Endothelial cell of umbilical vein (primary cell): ENCODE results near the gene TMPRSS6. TPM values are rescaled to one million over a fixed set of nuclear protein-coding genes. Genes with fewer than 3 reads are reported as not detected.

Experiments used
- BruUV-seq: library from RNA; stranded (reverse); fragments of 400-500 nt; replicated peaks from 2 replicates; lab custom pipeline; 2021; lab: Mats Ljungman, UMichigan
- CTCF ChIA-PET: fragments of 300-600, 350-600 bp; sonication (Branson Sonifier 250); formaldehyde crosslinking; loops from one replicate; lab custom pipeline; 2021; ENCODE audit warnings: antibody characterized with exemption, inconsistent platforms; lab: Charles Lee
- POLR2A ChIA-PET: fragments of 300-600, 350-600 bp; sonication (Branson Sonifier 250); formaldehyde crosslinking; loops from one replicate; lab custom pipeline; 2021; ENCODE audit warnings: antibody characterized with exemption, inconsistent platforms; lab: Charles Lee
- DNase-seq: peaks from one replicate; pipeline ENCODE4 v3.0.0-alpha.2; 2011; ENCODE audit warnings: low read depth, low spot score
- FAIRE-seq: peaks from 2 replicates; lab custom pipeline; 2011; peaks lifted over from hg19 to GRCh38; lab: Jason Lieb, UNC
- H2AFZ ChIP-seq: 2 replicates; pipeline ENCODE4 v1.6.0; 2012; ENCODE audit warnings: low read depth, low read length, control low read depth, inconsistent platforms
- H3K27ac ChIP-seq: 2 replicates; pipeline ENCODE4 v1.5.1; 2011; ENCODE audit warnings: low read depth, mild to moderate bottlenecking, control low read depth, low read length, moderate library complexity; ENCODE audit not compliant: insufficient read depth
- H3K27me3 ChIP-seq, 2 experiments: 2 replicates each; pipeline versions ENCODE4 v1.6.0 to v1.6.1; 2011; ENCODE audit warnings: low read length in 2 of 2, mixed read lengths in 1 of 2; ENCODE audit not compliant: control insufficient read depth in 2 of 2, insufficient read depth in 2 of 2
- H3K36me3 ChIP-seq, 2 experiments: 2 replicates in 1 of 2; 3 replicates in 1 of 2; pipeline ENCODE4 v1.5.1; 2011; ENCODE audit warnings: low read length in 2 of 2, mild to moderate bottlenecking in 1 of 2, moderate library complexity in 1 of 2; ENCODE audit not compliant: control insufficient read depth in 2 of 2, insufficient read depth in 2 of 2; ENCODE audit errors: extremely low read depth in 1 of 2
- H3K4me1 ChIP-seq: 3 replicates; pipeline ENCODE4 v1.5.1; 2011; ENCODE audit warnings: mild to moderate bottlenecking, low read length; ENCODE audit not compliant: control insufficient read depth, insufficient read depth; ENCODE audit errors: extremely low read depth
- H3K4me2 ChIP-seq: 2 replicates; pipeline ENCODE4 v1.6.1; 2011; ENCODE audit warnings: low read length, control low read depth, mixed read lengths; ENCODE audit not compliant: insufficient read depth
- H3K4me3 ChIP-seq, 3 experiments: fragments of 200-600 bp in 1 of 3; sonication (generic), shearing (Covaris generic) in 1 of 3; replicated peaks in 1 of 3; 2 replicates each; pipeline ENCODE4 v1.5.1; 2011 to 2016; ENCODE audit warnings: control low read depth in 3 of 3, low read length in 3 of 3, mild to moderate bottlenecking in 2 of 3, inconsistent platforms in 1 of 3, low read depth in 1 of 3, moderate library complexity in 1 of 3; ENCODE audit not compliant: insufficient read depth in 1 of 3
- H3K79me2 ChIP-seq: 2 replicates; pipeline ENCODE4 v1.6.0; 2012; ENCODE audit warnings: low read length, inconsistent platforms; ENCODE audit not compliant: control insufficient read depth, insufficient read depth
- H3K9ac ChIP-seq: replicated peaks from 2 replicates; pipeline ENCODE3; 2011; ENCODE audit warnings: low read length, control low read depth; ENCODE audit not compliant: insufficient read depth; ENCODE audit errors: extremely low read depth
- H3K9me1 ChIP-seq: replicated peaks from 3 replicates; pipeline ENCODE4 v1.6.0; 2011; ENCODE audit warnings: mild to moderate bottlenecking, low read length; ENCODE audit not compliant: control insufficient read depth, insufficient read depth; ENCODE audit errors: extremely low read depth
- H3K9me3 ChIP-seq: replicated peaks from 2 replicates; pipeline ENCODE4 v1.5.1; 2012; ENCODE audit warnings: low read length, inconsistent platforms; ENCODE audit not compliant: control insufficient read depth, insufficient read depth
- H4K20me1 ChIP-seq: replicated peaks from 2 replicates; pipeline ENCODE3; 2011; ENCODE audit warnings: mild to moderate bottlenecking, low read length; ENCODE audit not compliant: control insufficient read depth, insufficient read depth; ENCODE audit errors: extremely low read depth
- CTCF ChIP-seq, 2 donors: IDR thresholded peaks; 1 replicate in 1 of 2; 2 replicates in 1 of 2; pipeline ENCODE4 v1.5.1; 2011; ENCODE audit warnings: low read length in 2 of 2, mild to moderate bottlenecking in 2 of 2, moderate library complexity in 2 of 2, control low read depth in 1 of 2, inconsistent platforms in 1 of 2, low read depth in 1 of 2; ENCODE audit not compliant: insufficient read depth in 1 of 2; ENCODE audit errors: extremely low read depth in 1 of 2
- EZH2 ChIP-seq: IDR thresholded peaks from 2 replicates; pipeline ENCODE4 v1.6.1; 2012; ENCODE audit warnings: borderline replicate concordance, low read depth, mild to moderate bottlenecking, moderate library complexity, low read length, inconsistent platforms; ENCODE audit not compliant: severe bottlenecking
- FOS ChIP-seq: IDR thresholded peaks from 2 replicates; pipeline ENCODE4 v1.6.1; 2011; ENCODE audit warnings: mild to moderate bottlenecking, low read length, moderate library complexity, borderline replicate concordance; ENCODE audit not compliant: insufficient read depth
- GATA2 ChIP-seq: IDR thresholded peaks from 2 replicates; pipeline ENCODE4 v1.7.0; 2011; ENCODE audit warnings: low read depth, mild to moderate bottlenecking, moderate library complexity, mixed read lengths, low read length; ENCODE audit not compliant: insufficient read length, insufficient read depth
- JUN ChIP-seq: IDR thresholded peaks from 2 replicates; pipeline ENCODE4 v1.6.1; 2011; ENCODE audit warnings: borderline replicate concordance, low read depth; ENCODE audit not compliant: insufficient read length, insufficient read depth
- MYC ChIP-seq: IDR thresholded peaks from one replicate; pipeline ENCODE4 v1.6.1; 2011; ENCODE audit warnings: mild to moderate bottlenecking, low read depth, low read length
- POLR2A ChIP-seq: IDR thresholded peaks from 2 replicates; pipeline ENCODE4 v1.6.1; 2012; ENCODE audit warnings: low read depth, mild to moderate bottlenecking, control low read depth, low read length
- POLR2AphosphoS5 ChIP-seq: IDR thresholded peaks from 2 replicates; pipeline ENCODE4 v1.6.1; 2012; ENCODE audit warnings: low read depth, mild to moderate bottlenecking, control low read depth, low read length, moderate library complexity; ENCODE audit not compliant: insufficient read depth
- dilution Hi-C: fragments of 300-500 bp; cut with MboI; formaldehyde crosslinking; loops from one replicate; pipeline ENCODE4 v1.15.0; 2019; ENCODE audit warnings: low sequenced_read_pairs; ENCODE audit not compliant: extremely low pct_ligation_motif_present
- intact Hi-C: fragments of 100-400 bp; cut with micrococcal nuclease; formaldehyde crosslinking; loops from one replicate; pipeline ENCODE4 v1.10.0; 2022
- polyA plus RNA-seq, 4 experiments: library from polyadenylated mRNA; depleted of rRNA in 3 of 4; stranded (reverse) in 3 of 4; unstranded in 1 of 4; fragments of >200 nt; gene quantifications; 2 replicates each; pipeline versions ENCODE4 v1.2.1 to v1.2.3, GENCODE V29; 2011 to 2012; ENCODE audit warnings: missing spikeins in 1 of 4
- total RNA-seq: library from RNA; stranded (reverse); gene quantifications from 2 replicates; pipeline ENCODE4 v1.2.3, GENCODE V29; 2021
- TF ChIP-seq, protein P1 (sequence below): IDR thresholded peaks from 2 replicates; pipeline ENCODE4 v1.6.1; 2011; ENCODE audit not compliant: insufficient read depth, insufficient read length

TMPRSS6 gene
- total and polyA plus RNA-seq, 2 donors (not counting 3 experiments of a cell fraction or from before 2014, with no cell fraction given), result not detected

GRCh38 chr22:37129866-37130441 is 20.4 kb upstream of the TMPRSS6 start:
- Histone ChIP-seq H3K9me1 (no peaks in the 10 kb centered on the region), H3K9me3 (no peaks in the 10 kb centered on the region), H3K4me1 (no peaks in the 10 kb centered on the region), H2AFZ (no peak overlapping the region), H3K4me2 (no peak overlapping the region), H3K27ac (no peak overlapping the region), H3K9ac (no peak overlapping the region), H3K36me3 (no peaks in the 10 kb centered on the region), H4K20me1 (no peaks in the 10 kb centered on the region), H3K4me3 (no peak overlapping the region), H3K27me3 (no peaks in the 10 kb centered on the region), H3K79me2 (no peaks in the 10 kb centered on the region)
- ChIA-PET CTCF (interaction anchor here (1.4 kb wide), 1 partner anchor 10 kb away, joined by 3 read pairs; no protein-coding TSS in a partner anchor), POLR2A (no interaction called here)
- FAIRE-seq (no peak), DNase-seq (no peak)
- BruUV-seq, result no TSS peak
- no peak for TF ChIP-seq MYC
- no peak for TF ChIP-seq EZH2
- no peak for TF ChIP-seq POLR2A
- TF ChIP-seq JUN, result no peak
- no peak for TF ChIP-seq POLR2AphosphoS5
- no peak for TF ChIP-seq CTCF (IDR thresholded peaks at IDR 0.05; ENCODE audit: extremely low read depth in 1 of 2, insufficient read depth in 1 of 2, low read depth in 1 of 2, low read length in 2 of 2)
- TF ChIP-seq FOS, result no peak
- TF ChIP-seq, protein P1, sequence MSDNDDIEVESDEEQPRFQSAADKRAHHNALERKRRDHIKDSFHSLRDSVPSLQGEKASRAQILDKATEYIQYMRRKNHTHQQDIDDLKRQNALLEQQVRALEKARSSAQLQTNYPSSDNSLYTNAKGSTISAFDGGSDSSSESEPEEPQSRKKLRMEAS, result no peak
- no peak for TF ChIP-seq GATA2
- dilution Hi-C loops, result no loop called here
- intact Hi-C loops, result no loop called here
